Pulmonary artery endothelial cell (primary cell): ENCODE data around the gene FZD8. TPM values are rescaled to one million over a fixed set of nuclear protein-coding genes. Genes with fewer than 3 reads are reported as not detected.

ENCODE experiments used
- DNase-seq: peaks from one replicate; pipeline ENCODE4 v3.0.0-alpha.2; 2011; ENCODE audit warnings: low read depth, low spot score
- total RNA-seq: library from RNA; depleted of rRNA; stranded (reverse); fragments of >200 nt; gene quantifications from 2 replicates; pipeline ENCODE4 v1.2.3, GENCODE V29; 2014

FZD8 gene
- total RNA-seq, 1 donor from 2014 or later, result 45.4 TPM

DNA sequence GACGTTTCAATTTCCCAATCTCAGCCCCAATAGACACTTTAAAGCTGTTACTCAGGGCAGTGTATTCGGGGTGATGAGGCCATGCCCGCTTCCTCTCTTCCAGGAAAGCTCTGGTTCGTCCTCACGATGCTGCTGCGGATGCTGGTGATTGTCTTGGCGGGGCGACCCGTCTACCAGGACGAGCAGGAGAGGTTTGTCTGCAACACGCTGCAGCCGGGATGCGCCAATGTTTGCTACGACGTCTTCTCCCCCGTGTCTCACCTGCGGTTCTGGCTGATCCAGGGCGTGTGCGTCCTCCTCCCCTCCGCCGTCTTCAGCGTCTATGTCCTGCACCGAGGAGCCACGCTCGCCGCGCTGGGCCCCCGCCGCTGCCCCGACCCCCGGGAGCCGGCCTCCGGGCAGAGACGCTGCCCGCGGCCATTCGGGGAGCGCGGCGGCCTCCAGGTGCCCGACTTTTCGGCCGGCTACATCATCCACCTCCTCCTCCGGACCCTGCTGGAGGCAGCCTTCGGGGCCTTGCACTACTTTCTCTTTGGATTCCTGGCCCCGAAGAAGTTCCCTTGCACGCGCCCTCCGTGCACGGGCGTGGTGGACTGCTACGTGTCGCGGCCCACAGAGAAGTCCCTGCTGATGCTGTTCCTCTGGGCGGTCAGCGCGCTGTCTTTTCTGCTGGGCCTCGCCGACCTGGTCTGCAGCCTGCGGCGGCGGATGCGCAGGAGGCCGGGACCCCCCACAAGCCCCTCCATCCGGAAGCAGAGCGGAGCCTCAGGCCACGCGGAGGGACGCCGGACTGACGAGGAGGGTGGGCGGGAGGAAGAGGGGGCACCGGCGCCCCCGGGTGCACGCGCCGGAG lies 34.4 kb downstream of the FZD8 start:
- no peak for DNase-seq

DNA sequence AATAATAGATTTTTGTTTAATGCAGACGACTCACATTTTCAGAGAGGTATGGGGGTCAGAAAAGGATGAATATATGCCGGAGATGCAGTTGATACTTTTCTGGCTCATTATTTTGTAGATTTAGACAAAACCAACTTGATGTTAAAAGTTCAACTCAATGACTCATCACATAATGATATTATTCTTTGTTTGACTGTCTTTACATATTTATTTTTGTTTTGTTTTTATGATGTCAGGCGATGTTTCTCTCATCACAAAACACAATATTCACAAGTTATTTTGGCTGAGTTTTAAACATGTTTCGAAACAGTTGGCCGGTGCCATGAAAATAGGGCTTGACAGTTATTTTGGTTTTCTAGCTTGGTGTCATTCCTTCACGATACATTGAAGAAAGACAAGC lies 35.7 kb downstream of the FZD8 start:
- DNase-seq, result no peak

DNA sequence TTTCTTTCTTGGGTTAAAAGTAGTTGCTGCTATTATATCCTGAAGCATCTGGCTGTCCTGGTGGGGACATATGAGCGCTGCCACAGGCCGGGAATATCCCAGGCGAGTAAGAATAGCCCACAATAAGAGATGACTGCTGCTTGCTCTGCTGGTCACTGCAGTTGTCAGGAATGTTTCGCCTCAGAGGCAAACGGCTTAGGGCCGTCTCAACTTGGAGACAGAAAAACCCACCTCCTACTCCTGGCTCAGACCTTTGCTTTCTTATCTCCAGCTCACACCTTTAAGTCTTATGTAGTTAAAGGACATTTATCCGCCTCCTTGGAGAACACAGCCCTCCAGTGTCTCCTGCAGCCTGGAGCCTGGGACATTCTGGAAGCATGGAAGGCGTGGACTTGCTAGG lies 36.9 kb downstream of the FZD8 start, which contains the start of gene GJD4:
Gene GJD4 (plus strand): TSS at position 151 of the 400 bp plus-strand sequence. CDS start 227 bp downstream, at position 378.
- no peak for DNase-seq

DNA sequence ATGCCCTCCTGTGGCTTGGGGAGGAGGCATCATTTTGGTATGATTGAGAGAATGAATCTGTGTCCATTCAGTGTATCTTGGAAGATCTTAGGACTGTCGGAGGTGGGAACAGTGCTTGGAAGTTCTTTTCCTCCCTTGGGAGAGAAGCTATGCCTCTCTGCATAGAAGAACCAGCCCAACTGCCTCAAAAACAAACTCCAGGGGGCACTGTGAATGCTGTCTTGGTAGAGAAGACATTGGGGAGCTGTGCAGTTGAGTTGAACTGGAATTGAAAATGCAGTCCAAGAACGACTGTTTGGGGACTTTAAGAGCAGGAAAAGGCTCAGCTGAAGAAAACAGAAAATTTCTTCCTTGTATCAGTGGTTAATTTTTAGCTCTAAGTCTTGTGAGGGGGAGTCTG lies 41.9 kb downstream of the FZD8 start:
- no peak for DNase-seq

DNA sequence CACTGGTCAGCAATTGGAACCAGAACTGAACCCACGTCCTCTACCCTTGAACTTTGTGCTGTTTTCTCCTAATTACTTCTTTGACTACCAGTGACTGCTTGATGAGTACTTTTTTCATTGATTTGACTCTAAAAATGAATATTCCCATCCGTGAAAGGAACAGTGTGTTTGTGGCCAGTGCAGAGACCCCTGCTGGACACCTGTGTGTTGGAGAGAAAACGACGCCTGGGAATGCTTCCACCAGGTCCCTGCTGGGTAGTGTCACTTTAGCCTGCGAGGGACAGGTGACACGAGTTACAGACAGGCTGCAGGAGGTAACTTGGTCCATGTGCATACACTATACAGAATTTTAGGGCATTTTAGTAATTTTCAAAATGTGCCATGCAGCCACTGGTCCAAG lies 43.7 kb downstream of the FZD8 start:
- DNase-seq, result no peak

DNA sequence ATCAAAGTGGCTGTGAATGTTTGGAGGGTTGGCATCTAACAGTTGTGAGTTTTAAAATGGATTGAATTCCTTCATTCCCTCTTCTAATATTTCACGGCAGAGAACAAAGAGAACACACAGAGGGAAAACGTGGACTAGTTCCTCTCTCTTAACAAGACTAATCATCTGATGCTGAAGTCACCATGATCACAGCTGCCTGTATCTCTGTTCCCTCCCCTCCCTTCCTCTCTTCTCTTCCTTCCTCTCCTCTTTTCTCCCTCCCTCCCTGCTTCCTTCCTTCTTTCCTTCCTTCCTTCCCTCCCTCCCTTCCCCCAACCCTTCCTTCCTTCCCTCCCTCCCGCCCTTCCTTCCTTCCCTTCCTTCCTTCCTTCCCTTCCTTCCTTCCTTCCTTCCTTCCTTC lies 47.0 kb downstream of the FZD8 start:
- no peak for DNase-seq

DNA sequence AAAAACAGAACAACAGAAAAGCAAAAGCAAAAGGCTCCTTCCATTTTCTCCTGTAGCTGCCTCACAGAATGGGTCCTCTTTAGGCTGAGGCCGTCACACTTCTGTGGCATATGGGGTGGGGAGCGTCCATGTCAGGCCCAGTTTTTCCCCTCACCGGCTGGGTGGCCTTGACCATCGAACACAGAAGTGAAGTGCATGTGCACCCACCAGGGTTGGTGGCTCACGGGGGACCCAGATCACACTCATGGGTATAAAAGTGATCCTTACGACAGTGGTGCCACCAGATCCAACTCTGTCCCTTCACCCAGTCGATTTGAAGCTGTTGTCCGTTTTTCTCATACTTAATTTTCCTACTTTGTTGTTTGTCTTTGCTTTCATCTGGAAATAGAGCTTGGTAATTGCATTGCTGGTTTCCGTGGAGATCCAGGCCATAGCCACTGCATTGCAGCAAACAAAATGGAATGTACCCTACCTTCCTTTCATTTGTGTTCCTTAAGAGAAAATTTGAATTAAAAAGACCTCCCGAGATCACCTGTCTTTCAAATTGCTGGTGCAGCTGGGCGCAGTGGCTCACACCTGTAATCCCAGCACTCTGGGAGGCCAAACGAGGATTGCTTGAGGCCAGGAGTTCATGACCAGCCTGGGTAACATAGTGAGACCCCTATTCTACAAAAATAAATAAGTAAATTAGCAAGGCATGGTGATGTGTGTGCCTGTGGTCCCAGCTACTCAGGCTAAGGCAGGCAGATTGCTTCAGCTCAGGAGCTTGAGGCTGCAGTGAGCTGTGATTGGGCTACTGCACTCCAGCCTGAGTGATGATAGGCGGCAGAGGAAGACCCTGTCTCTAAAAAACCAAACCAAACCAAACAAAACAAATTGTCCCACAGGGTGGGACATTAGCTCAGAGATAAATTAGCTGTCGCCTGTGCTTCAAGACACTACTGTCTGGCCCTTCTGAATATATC lies 47.7 kb downstream of the FZD8 start:
- no peak for DNase-seq

DNA sequence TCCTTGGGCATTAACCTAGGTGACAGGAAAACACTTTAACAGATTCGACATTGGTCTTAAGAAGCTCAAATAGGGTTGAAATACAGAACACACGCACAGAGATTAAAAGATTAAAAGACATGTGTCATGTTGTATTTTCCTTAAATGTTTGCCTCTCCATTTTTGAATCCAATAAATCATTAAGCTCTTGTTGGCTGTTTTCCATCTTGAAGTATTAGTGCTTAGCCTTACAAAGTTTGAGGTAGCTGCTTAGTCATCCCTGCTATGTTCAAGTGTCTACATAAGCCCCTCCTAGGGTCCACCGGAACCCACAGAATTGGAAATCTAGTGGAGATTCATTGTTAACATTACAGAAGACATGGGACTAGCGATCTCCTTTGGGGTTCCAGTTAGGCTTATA lies 49.7 kb downstream of the FZD8 start:
- no peak for DNase-seq

DNA sequence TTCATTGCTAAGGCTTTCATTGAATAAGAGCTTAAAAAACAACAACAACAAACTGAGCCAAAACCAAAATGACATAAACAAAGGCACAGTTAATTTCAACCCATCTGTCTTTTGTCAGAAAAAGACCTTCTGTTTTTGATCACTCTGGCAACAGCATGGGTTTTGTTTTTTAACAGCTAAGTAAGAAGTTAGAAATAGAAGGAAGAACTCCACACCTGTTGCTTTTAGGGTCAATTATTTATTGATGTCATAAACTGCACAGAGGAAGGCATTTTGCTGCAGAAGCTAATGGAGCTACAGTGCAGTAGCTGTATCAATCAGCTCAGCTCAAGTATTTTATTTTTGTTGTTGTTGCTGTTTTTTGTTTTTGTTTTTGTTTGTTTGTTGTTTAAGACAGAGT lies 53.3 kb downstream of the FZD8 start:
- DNase-seq, result no peak

Other genes with a start within 250 kb of the FZD8 start
- gene GJD4, start 37.0 kb downstream of the FZD8 start, total RNA-seq, result not detected in 2 replicates